Coronary artery (tissue), 2 donors: Measurements from ENCODE around the gene PKD1L1.
"Not testable (repeated sequence)": the region's sequence is repeated elsewhere in the genome, so short reads cannot be mapped to it uniquely, and the experiment has no call there.

Experiments
- DNase-seq: peaks from one replicate; pipeline ENCODE4 v3.0.0-alpha.2; 2017; ENCODE audit warnings: low spot score
- H3K27ac ChIP-seq, 2 donors: fragments of 200-600 bp; sonication (generic); one replicate each; pipeline ENCODE4 v1.5.1; 2016 to 2019
- H3K4me3 ChIP-seq: fragments of 200-600 bp; sonication (generic); 2 replicates; pipeline ENCODE4 v1.5.1; 2016; ENCODE audit warnings: mild to moderate bottlenecking, moderate library complexity
- TF ChIP-seq, protein P1 (sequence below): fragments of 200-600 bp; sonication (generic); IDR thresholded peaks from one replicate; pipeline ENCODE4 v1.5.1; 2019; ENCODE audit warnings: antibody characterized with exemption

Gene PKD1L1, protein sequence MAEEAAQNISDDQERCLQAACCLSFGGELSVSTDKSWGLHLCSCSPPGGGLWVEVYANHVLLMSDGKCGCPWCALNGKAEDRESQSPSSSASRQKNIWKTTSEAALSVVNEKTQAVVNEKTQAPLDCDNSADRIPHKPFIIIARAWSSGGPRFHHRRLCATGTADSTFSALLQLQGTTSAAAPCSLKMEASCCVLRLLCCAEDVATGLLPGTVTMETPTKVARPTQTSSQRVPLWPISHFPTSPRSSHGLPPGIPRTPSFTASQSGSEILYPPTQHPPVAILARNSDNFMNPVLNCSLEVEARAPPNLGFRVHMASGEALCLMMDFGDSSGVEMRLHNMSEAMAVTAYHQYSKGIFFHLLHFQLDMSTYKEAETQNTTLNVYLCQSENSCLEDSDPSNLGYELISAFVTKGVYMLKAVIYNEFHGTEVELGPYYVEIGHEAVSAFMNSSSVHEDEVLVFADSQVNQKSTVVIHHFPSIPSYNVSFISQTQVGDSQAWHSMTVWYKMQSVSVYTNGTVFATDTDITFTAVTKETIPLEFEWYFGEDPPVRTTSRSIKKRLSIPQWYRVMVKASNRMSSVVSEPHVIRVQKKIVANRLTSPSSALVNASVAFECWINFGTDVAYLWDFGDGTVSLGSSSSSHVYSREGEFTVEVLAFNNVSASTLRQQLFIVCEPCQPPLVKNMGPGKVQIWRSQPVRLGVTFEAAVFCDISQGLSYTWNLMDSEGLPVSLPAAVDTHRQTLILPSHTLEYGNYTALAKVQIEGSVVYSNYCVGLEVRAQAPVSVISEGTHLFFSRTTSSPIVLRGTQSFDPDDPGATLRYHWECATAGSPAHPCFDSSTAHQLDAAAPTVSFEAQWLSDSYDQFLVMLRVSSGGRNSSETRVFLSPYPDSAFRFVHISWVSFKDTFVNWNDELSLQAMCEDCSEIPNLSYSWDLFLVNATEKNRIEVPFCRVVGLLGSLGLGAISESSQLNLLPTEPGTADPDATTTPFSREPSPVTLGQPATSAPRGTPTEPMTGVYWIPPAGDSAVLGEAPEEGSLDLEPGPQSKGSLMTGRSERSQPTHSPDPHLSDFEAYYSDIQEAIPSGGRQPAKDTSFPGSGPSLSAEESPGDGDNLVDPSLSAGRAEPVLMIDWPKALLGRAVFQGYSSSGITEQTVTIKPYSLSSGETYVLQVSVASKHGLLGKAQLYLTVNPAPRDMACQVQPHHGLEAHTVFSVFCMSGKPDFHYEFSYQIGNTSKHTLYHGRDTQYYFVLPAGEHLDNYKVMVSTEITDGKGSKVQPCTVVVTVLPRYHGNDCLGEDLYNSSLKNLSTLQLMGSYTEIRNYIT (N-terminal part only)

GRCh38 chr7:47948141-47948790, at the start of gene PKD1L1:
TSS of gene PKD1L1 (minus strand) at chr7:47948466. CDS start at chr7:47948440, 26 bp downstream.
- Histone ChIP-seq H3K27ac (no peak within 1 kb of the TSS), H3K4me3 (no peak within 1 kb of the TSS)
- TF ChIP-seq, protein P1, sequence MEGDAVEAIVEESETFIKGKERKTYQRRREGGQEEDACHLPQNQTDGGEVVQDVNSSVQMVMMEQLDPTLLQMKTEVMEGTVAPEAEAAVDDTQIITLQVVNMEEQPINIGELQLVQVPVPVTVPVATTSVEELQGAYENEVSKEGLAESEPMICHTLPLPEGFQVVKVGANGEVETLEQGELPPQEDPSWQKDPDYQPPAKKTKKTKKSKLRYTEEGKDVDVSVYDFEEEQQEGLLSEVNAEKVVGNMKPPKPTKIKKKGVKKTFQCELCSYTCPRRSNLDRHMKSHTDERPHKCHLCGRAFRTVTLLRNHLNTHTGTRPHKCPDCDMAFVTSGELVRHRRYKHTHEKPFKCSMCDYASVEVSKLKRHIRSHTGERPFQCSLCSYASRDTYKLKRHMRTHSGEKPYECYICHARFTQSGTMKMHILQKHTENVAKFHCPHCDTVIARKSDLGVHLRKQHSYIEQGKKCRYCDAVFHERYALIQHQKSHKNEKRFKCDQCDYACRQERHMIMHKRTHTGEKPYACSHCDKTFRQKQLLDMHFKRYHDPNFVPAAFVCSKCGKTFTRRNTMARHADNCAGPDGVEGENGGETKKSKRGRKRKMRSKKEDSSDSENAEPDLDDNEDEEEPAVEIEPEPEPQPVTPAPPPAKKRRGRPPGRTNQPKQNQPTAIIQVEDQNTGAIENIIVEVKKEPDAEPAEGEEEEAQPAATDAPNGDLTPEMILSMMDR: no peak
- no peak for DNase-seq

GRCh38 chr7:47992446-47992845, 44.2 kb upstream of the PKD1L1 start:
- no peak overlapping the region for H3K4me3 ChIP-seq
- TF ChIP-seq, protein P1: no peak
- no peak for DNase-seq
- H3K27ac ChIP-seq: no peak overlapping the region

DNA sequence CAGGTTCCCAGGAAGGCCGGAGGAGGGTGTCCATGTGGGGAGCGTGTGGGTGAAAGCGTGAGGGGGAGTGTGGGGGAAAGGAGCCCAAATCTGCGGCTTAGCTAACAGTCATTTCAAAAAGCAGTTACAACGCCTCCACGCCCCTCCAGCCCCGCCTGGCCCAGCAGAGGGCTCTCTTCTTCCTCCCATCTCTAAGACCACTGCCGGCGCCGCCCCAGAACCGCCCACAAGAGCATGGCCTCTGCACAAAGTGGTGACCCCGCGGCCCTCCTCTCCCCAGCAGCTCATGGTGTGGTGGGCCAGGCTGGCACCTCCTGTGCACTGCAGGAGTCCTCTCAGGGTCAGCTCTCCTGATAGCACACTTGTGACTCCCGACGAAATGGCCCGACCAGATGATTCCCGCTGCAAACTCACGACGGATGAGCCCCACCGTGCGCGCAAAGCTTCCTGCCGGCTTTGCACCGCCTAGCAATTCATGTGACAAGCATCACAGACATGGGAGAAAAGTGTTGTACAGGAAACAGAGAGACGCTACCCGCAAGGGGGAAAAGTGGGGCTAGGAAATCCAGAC, 43.6 kb upstream of the PKD1L1 start:
- TF ChIP-seq, protein P1: peak; percentile 38
- DNase-seq: peak; percentile 79
- H3K27ac ChIP-seq: peak overlapping the region in 1 of 2 donors; percentile 69
- peak overlapping the region; percentile 71 for H3K4me3 ChIP-seq

DNA sequence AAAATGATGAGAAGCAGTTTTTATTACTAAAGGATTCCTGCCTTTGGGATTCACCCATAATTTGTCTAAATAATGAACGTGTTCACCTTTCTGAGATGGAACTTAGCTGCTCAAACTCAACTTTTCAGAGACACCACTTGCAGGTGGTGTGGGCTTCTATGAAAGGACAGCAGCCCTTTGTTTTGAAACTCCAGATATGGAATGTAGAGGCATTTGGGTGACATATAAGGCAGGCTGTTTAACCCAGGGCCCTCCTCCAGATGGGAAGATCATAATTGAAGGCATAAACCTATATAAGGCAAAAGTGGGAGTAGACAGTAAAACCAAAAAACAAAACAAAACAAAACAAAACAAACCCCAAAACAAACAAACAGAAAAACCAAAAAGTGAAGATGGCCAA, 43.0 kb upstream of the PKD1L1 start:
- H3K27ac ChIP-seq: no peak overlapping the region
- no peak for DNase-seq
- peak overlapping the region; percentile 71 for H3K4me3 ChIP-seq
- TF ChIP-seq, protein P1: no peak

- no peak for DNase-seq
- TF ChIP-seq, protein P1: no peak
- Histone ChIP-seq H3K4me3 (no peak overlapping the region), H3K27ac (no peak overlapping the region)
Measured at GRCh38 chr7:47990592-47990991, 42.3 kb upstream of the PKD1L1 start.

DNA sequence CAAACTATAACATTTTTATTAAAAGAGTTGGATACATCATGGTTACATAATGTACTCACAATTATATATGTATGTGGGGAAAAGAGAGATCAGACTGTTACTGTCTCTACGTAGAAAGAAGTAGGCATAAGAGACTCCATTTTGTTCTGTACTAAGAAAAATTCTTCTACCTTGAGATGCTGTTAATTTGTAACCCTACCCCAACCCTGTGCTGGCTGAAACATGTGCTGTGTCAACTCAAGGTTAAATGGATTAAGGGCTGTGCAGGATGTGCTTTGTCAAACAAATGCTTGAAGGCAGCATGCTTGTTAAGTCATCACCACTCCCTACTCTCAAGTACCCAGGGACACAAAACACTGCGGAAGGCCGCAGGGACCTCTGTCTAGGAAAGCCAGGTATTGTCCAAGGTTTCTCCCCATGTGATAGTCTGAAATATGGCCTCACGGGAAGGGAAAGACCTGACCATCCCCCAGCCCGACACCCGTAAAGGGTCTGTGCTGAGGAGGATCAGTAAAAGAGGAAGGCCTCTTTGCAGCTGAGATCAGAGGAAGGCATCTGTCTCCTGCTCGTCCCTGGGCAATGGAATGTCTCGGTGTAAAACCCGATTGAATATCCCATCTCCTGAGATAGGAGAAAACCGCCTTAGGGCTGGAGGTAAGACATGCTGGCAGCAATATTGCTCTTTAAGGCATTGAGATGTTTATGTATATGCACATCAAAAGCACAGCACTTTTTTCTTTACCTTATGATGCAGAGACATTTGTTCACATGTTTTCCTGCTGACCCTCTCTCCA, 41.5 kb upstream of the PKD1L1 start:
- H3K4me3 ChIP-seq, DNase-seq, H3K27ac ChIP-seq: not testable (repeated sequence)
